ENCODE data around the gene SLC22A23.

GRCh38 chr6:3221578-3221977 is 235.3 kb downstream of the SLC22A23 start:
- TF ChIP-seq CTCF (conservative IDR thresholded peaks at IDR 0.05; ENCODE audit: low read length) = no peak
- no peak for TF ChIP-seq EZH2phosphoT487 (IDR thresholded peaks at IDR 0.05; ENCODE audit: borderline replicate concordance, low read depth, low read length)
